ENCODE data around the gene PRXL2C.
"Not testable (repeated sequence)": the region's sequence is repeated elsewhere in the genome, so short reads cannot be mapped to it uniquely, and the experiment has no call there.

The PRXL2C gene

DNA sequence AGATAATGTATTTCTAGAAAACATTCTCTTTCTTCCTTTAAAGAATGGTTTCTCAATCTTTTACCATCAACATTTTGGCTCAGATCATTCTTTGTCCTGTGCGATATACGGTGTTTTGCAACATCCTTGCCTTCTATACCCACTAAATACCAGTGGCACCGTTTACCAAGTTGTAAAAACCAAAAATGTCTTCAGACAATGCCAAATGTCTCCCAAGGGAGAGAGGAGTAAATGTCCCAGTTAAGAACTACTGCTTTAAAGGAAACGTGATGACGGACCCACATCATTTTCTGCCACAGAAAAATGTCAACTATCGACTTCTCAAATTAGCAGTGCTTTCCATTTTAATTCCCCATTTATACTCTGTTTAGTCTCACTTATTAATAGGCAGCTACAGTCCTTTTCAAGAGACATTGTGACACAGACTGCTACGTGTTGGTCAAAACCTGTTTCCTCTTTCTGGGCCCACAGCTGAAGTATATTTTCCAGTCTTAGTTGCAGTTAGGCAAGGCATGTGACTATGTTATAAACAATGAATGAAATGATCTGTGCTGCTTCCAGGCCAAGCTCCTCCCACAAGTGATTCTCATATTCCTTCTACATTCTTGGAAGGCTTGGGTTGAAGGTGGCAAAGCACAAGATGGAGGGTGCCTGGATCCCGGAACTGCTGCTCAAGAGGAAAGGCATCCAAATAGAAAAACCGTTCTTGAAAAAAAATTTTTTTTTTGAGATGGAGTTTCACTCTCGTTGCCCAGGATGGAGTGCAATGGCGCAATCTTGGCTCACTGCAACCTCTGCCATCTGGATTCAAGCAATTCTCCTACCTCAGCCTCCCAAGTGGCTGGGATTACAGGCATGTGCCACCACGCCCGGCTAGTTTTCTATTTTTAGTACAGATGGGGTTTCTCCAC is 8.8 kb downstream of the PRXL2C start:
- TF ChIP-seq, protein P1, sequence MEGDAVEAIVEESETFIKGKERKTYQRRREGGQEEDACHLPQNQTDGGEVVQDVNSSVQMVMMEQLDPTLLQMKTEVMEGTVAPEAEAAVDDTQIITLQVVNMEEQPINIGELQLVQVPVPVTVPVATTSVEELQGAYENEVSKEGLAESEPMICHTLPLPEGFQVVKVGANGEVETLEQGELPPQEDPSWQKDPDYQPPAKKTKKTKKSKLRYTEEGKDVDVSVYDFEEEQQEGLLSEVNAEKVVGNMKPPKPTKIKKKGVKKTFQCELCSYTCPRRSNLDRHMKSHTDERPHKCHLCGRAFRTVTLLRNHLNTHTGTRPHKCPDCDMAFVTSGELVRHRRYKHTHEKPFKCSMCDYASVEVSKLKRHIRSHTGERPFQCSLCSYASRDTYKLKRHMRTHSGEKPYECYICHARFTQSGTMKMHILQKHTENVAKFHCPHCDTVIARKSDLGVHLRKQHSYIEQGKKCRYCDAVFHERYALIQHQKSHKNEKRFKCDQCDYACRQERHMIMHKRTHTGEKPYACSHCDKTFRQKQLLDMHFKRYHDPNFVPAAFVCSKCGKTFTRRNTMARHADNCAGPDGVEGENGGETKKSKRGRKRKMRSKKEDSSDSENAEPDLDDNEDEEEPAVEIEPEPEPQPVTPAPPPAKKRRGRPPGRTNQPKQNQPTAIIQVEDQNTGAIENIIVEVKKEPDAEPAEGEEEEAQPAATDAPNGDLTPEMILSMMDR (IDR thresholded peaks at IDR 0.05), result no peak
- DNase-seq (ENCODE audit: low spot score), result no peak
- H3K4me3 ChIP-seq, result no peak overlapping the region
- peak overlapping the region in 1 of 2 donors; percentile 64 for H3K27ac ChIP-seq

DNA sequence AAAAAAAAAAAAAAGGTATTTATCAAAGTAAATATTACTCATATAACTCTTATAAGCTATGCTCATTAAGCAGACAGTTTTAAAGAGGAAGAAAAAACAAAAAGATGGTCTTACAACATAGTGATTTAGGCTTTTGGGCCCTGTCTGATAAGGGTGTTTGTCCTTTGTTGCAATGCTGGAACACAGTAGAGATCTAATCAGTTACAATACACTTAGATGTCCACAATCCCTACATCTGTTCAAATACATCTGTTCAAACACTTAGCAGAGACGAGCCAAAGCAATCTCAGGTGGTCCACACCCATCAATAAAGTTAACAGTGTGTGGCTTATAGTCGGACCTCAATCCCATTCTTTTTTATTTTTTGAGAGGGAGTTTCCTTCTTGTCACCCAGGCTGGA is 11.0 kb downstream of the PRXL2C start:
- Histone ChIP-seq H3K27ac (no peak overlapping the region), H3K4me3 (no peak overlapping the region)
- TF ChIP-seq, protein P1 (IDR thresholded peaks at IDR 0.05), result no peak
- DNase-seq (ENCODE audit: low spot score), result no peak

DNA sequence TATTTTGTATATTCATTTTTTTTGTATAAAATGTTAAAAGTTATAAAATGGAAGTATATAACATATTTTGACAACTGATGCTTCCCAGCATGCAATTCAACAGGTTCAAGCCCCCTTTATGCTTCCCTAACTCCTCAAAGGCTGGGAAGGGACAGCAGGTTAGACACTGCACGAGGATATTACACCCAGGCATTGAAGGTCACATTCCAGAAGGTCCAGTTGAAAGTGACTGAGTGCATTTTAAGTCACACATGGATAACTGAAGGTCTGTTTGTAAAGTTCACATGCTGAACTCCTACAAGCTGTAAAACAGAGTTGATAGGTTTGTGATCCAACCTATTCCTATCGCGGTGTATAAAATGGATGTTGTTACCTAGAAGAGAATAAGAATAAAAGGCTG is 13.6 kb downstream of the PRXL2C start:
- DNase-seq (ENCODE audit: low spot score), result no peak
- no peak overlapping the region for H3K4me3 ChIP-seq
- TF ChIP-seq, protein P1 (IDR thresholded peaks at IDR 0.05), result no peak
- no peak overlapping the region for H3K27ac ChIP-seq

DNA sequence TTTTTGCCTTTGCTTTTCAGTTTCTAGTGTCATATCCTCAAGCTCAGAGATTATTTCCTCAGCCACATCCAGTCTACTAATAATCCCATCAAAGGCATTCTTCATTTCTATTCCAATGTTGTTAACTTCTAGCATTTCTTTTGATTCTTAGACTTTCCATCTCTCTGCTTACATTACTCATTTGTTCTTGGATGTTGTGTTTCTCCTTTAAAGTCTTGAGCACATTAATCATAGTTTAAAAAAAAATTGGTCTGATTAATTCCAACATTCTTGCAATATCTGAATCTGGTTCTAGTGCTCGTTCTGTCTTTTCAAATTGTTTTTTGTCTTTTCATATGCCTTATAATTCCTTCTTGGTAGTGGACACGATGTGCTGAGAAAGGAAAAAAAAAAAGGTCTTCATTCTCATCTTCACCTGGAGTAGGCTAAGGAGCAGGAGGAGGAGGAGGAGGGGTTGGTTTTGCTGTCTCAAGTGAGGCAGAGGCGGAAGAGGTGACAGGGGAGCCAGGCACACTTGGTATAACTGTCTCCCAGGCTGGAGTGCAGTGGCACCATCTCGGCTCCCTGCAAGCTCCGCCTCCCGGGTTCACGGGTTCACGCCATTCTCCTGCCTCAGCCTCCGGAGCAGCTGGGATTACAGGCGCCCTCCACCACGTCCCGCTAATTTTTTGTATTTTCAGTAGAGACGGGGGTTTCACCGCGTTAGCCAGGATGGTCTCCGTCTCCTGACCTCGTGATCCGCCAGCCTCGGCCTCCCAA is 16.3 kb downstream of the PRXL2C start:
- no peak overlapping the region for H3K27ac ChIP-seq
- no peak for DNase-seq (ENCODE audit: low spot score)
- TF ChIP-seq, protein P1 (IDR thresholded peaks at IDR 0.05), result no peak
- H3K4me3 ChIP-seq, result no peak overlapping the region

DNA sequence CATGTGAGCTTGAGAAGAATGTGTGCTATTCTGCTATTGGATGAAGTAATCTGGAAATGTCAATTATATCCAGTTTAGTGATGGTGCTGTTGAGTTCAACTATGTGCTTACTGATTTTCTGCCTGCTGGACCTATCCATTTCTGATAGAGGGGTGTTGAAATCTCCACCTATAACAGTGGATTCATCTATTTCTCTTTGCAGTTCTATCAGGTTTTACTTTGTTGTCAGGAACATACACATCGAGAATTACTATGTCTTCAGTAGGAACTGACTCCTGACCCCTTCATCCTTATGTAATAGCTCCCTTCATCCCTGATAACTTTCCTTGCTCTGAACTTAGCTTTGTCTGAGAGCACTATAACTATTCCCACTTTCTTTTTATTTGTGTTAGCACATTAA is 18.7 kb downstream of the PRXL2C start:
- no peak for DNase-seq (ENCODE audit: low spot score)
- Histone ChIP-seq H3K4me3 (no peak overlapping the region), H3K27ac (no peak overlapping the region)
- TF ChIP-seq, protein P1 (IDR thresholded peaks at IDR 0.05), result no peak

DNA sequence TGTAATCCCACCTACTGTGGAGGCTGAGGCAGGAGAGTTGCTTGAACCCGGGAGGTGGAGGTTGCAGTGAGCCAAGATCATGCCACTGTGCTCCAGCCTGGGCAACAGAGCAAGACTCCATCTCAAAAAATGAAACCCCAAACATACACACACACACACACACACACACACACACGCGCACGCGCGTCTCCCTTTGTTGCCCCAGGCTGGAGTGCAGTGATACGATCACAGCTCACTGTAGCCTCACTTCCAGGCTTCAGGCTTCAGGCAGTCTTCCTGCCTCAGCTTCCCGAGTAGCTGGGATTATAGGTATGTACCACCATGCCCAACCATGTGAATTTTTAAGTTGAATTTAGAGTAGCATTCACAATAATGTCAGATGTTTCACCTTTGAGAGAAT is 21.5 kb downstream of the PRXL2C start:
- H3K4me3 ChIP-seq; H3K27ac ChIP-seq; DNase-seq (ENCODE audit: low spot score): not testable (repeated sequence)

DNA sequence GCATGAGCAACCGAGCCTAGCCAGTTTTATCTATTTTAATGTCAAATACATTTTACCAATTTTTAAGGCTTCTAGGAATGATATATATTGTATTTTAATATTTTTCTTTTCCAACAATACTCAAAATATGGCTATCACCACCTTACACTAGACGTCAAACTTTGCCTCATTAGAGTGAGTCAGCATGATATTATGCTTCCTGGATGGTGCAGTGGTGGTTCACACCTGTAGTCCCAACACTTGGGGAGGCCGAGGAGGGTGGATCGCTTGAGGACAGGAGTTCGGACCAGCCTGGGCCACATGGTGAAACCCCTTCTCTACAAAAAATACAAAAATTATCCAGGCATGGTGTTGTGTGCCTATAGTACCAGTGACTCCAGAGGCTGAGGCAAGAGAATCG is 28.2 kb downstream of the PRXL2C start:
- Histone ChIP-seq H3K27ac (no peak overlapping the region), H3K4me3 (no peak overlapping the region)
- DNase-seq (ENCODE audit: low spot score), result no peak
- TF ChIP-seq, protein P1 (IDR thresholded peaks at IDR 0.05), result no peak
